Urinary bladder (tissue), 4 donors: ENCODE data around the gene ERICH4. TPM values are rescaled to one million over a fixed set of nuclear protein-coding genes. Genes with fewer than 3 reads are reported as not detected.

Experiments used
- DNase-seq: peaks from one replicate; pipeline ENCODE4 v3.0.0-alpha.2; 2015; ENCODE audit errors: extremely low spot score
- H3K27ac ChIP-seq: one replicate; pipeline ENCODE4 v1.5.1; 2013; ENCODE audit warnings: low read depth, mild to moderate bottlenecking, moderate library complexity
- H3K36me3 ChIP-seq: one replicate; pipeline ENCODE4 v1.6.1; 2013; ENCODE audit warnings: mild to moderate bottlenecking, moderate library complexity; ENCODE audit not compliant: insufficient read depth
- H3K4me1 ChIP-seq: one replicate; pipeline ENCODE4 v1.6.1; 2013; ENCODE audit warnings: mild to moderate bottlenecking, moderate library complexity; ENCODE audit not compliant: insufficient read depth
- H3K4me3 ChIP-seq: one replicate; pipeline ENCODE4 v1.5.1; 2013; ENCODE audit warnings: low read depth, low read length
- WGBS: extraction: QIAGEN DNeasy Blood & Tissue Kit; methylation state at CpG from one replicate; pipeline ENCODE4 v1.1.7; 2013; 5-methylcytosine and 5-hydroxymethylcytosine counted together
- polyA plus RNA-seq: library from polyadenylated mRNA; stranded (reverse); fragments of 200-250 nt; gene quantifications from one replicate; pipeline ENCODE4 v1.2.3, GENCODE V29; 2013
- total RNA-seq: library from RNA; depleted of rRNA; stranded (reverse); fragments of >200 nt; gene quantifications from one replicate; pipeline ENCODE4 v1.2.3, GENCODE V29; 2014
- donor health status: healthy with polysubstance abuse.
- donor health status: healthy.

Gene ERICH4
- total and polyA plus RNA-seq, 2 donors, result not detected

- WGBS, result 93% methylated on average over 12 of the region's 12 CpGs
- Histone ChIP-seq H3K36me3 (peaks cover 2% of the 10 kb centered on the region), H3K27ac (no peak overlapping the region), H3K4me1 (no peaks in the 10 kb centered on the region), H3K4me3 (no peak overlapping the region)
- no peak for DNase-seq
These were observed 20.0 kb upstream of the ERICH4 start for GRCh38 chr19:41422955-41423354.

DNA sequence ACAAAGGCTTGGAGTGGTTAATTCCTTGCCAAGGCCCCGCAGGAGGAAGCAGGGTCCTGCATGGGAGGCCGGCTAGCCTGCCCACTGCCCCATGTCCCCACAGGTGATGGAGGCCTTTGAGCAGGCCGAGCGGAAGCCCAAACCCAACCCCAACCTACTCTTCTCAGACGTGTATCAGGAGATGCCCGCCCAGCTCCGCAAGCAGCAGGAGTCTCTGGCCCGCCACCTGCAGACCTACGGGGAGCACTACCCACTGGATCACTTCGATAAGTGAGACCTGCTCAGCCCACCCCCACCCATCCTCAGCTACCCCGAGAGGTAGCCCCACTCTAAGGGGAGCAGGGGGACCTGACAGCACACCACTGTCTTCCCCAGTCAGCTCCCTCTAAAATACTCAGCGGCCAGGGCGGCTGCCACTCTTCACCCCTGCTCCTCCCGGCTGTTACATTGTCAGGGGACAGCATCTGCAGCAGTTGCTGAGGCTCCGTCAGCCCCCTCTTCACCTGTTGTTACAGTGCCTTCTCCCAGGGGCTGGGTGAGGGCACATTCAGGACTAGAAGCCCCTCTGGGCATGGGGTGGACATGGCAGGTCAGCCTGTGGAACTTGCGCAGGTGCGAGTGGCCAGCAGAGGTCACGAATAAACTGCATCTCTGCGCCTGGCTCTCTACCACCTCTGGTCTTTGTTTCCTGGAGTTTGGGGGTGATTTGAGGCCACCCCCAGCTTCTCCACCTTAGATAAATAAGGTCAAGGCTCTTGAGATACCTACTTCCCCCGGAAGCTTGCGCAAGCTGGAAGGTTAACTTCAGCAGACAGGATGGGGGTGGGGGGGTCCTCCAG lies 18.4 kb upstream of the ERICH4 start:
- H3K27ac ChIP-seq, result no peak overlapping the region
- H3K4me1 ChIP-seq, result no peaks in the 10 kb centered on the region
- no peak for DNase-seq
- WGBS, result 87% methylated on average over 21 of the region's 21 CpGs
- peaks cover 2% of the 10 kb centered on the region for H3K36me3 ChIP-seq
- no peak overlapping the region for H3K4me3 ChIP-seq

- Histone ChIP-seq H3K4me1 (no peaks in the 10 kb centered on the region), H3K36me3 (peaks cover 2% of the 10 kb centered on the region), H3K27ac (no peak overlapping the region), H3K4me3 (no peak overlapping the region)
- DNase-seq, result no peak
- WGBS, result 91% methylated on average over 28 of the region's 28 CpGs
These were observed 17.5 kb upstream of the ERICH4 start for GRCh38 chr19:41425174-41426115.

GRCh38 chr19:41426116-41426841 lies 16.7 kb upstream of the ERICH4 start:
- no peak for DNase-seq
- Histone ChIP-seq H3K4me1 (no peaks in the 10 kb centered on the region), H3K36me3 (peaks cover 2% of the 10 kb centered on the region), H3K27ac (no peak overlapping the region), H3K4me3 (peak overlapping the region; percentile 35)
- WGBS, result 78% methylated on average over 36 of the region's 36 CpGs

DNA sequence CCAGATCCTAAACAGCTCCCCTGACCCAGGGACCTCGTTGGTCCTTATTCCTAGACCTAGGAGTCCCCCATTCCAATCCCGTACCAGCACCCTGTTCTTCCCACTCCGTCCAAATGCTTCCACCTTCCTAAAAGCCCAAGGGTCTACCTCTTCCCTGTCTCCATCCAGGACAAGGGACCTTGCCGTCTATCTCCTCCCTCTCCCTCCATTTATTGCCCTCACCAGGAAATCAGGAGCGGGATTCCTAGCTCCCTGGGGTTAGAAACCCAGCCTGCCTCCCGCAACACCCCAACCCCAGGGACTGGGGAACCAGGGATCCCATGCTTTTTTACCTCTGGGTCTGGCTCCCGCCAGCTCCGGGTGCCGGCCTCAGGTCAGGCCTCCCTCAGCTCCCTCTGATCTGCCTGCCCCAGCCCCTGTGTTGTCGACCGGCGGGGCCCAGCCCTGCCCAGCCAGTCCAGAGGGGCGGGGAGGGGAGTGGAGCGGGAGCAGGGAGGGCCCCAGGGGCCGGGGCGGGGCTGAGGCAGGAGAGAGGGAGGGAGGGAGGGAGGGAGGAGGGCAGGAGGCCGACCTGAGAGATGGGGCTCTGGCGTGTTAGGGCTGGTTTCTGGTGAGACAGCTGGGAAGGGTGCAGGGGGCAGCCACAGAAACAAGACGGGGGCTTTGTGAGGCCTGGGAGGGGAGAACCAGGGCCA lies 15.9 kb upstream of the ERICH4 start, which contains the start of gene B3GNT8:
Gene B3GNT8 (minus strand): TSS at position 423 of the 695 bp plus-strand sequence. CDS start 596 bp downstream, outside the sequence.
- peak; percentile 66 for DNase-seq
- Histone ChIP-seq H3K36me3 (peaks cover 2% of the 10 kb centered on the region), H3K4me3 (peak within 1 kb of the TSS; percentile 35), H3K27ac (peak within 1 kb of the TSS; percentile 88), H3K4me1 (no peaks in the 10 kb centered on the region)
- WGBS, result 9% methylated on average over 19 of the region's 19 CpGs

DNA sequence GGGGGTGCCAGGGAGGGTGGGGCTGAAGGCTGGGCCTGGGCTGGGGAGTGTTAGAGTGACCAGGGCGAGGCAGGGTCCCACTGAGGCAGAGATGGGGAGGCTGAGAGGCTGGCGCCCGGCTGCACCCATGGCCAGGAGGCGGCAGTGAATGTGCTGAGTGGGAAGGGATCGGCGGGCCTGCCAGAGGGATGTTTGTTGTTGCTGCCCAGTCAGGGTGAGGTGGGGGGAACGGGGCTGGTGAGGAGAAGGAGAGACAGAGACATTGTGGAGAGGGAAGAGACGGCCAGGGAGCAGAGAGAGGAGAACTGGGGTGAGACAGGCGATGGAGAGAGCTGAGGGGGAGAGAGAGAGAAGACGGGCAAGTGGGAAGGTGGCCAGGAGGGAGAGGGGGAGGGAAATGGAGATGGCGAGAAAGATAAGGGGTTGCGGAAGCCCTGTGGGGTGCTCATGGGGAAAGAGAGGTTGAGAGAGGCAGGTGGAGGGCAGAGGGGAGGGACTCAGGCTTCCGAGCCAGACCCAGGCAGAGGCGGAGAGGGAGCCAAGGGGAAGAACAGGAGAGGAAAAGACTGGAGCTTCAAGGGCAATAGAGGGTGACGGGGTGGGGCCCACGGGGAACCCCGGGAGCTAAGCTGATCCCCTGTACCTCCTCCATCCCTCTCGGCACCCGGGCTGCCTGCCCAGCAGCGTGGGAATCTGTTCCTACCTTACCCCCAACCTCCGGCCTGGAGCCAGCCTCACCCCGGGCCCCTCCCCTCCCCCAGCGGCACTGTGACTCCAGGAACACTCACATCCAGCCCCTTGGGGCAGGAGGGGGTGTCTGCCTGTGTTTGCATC lies 15.1 kb upstream of the ERICH4 start:
- Histone ChIP-seq H3K4me1 (no peaks in the 10 kb centered on the region), H3K36me3 (peaks cover 2% of the 10 kb centered on the region), H3K4me3 (peak overlapping the region; percentile 35), H3K27ac (peak overlapping the region; percentile 88)
- WGBS, result 4% methylated on average over 23 of the region's 23 CpGs
- no peak for DNase-seq

DNA sequence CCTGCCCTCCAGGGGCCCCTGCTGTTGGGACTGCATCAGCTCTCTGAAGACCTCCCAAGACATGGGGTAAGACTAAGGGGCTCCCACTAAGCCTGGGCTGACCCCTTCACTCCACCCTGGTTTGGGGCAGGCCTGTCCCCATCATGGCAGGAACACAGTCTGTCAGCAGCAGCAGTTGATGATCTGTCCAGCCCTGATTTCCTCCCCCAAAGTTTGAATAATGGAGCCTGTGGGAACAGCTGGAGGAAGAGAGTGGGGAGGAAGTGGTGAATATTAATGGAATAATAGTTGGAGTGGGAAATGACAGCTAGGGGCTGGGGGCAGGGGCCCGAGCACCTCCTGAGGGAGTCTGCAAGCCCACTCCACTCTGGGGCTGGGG lies 14.5 kb upstream of the ERICH4 start:
- Histone ChIP-seq H3K36me3 (peaks cover 6% of the 10 kb centered on the region), H3K4me1 (no peaks in the 10 kb centered on the region), H3K27ac (peak overlapping the region; percentile 88), H3K4me3 (no peak overlapping the region)
- no peak for DNase-seq
- 59% methylated on average over 1 of the region's 1 CpG for WGBS

DNA sequence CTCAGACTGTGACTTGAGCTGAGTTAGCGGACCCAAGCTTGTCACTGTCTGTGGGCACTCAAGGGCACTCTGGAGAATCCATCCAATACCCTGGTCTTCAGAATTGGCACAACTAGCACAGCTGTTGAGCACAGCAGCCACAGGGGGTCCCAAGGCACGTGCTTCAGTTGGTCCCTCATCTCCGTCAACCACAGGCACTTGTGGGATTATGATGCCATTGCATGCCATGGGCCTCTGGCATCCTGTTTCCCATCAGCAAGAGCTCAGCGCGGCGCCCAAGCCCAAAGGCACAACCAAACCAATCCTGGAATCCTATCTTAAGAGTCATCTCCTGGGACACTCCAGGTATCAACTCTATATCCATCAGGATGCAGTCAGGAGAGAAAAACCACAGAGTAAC lies 12.0 kb upstream of the ERICH4 start:
- no peaks in the 10 kb centered on the region for H3K4me1 ChIP-seq
- H3K27ac ChIP-seq, result no peak overlapping the region
- H3K4me3 ChIP-seq, result no peak overlapping the region
- 91% methylated on average over 6 of the region's 6 CpGs for WGBS
- DNase-seq, result no peak
- peaks cover 3% of the 10 kb centered on the region for H3K36me3 ChIP-seq

GRCh38 chr19:41431426-41432386 lies 11.2 kb upstream of the ERICH4 start:
- DNase-seq, result no peak
- 69% methylated on average over 23 of the region's 23 CpGs for WGBS

GRCh38 chr19:41433171-41433570 lies 9.8 kb upstream of the ERICH4 start:
- no peak overlapping the region for H3K27ac ChIP-seq
- peaks cover 3% of the 10 kb centered on the region for H3K36me3 ChIP-seq
- 91% methylated on average over 18 of the region's 18 CpGs for WGBS

More at GRCh38 chr19:41431426-41432386, 11.2 kb upstream of the ERICH4 start:
- peaks cover 3% of the 10 kb centered on the region for H3K36me3 ChIP-seq
- H3K27ac ChIP-seq, result no peak overlapping the region
- no peak overlapping the region for H3K4me3 ChIP-seq
- no peaks in the 10 kb centered on the region for H3K4me1 ChIP-seq

GRCh38 chr19:41434450-41434849 lies 8.5 kb upstream of the ERICH4 start:
- peaks cover 3% of the 10 kb centered on the region for H3K36me3 ChIP-seq

More at GRCh38 chr19:41433171-41433570, 9.8 kb upstream of the ERICH4 start:
- Histone ChIP-seq H3K4me3 (no peak overlapping the region), H3K4me1 (no peaks in the 10 kb centered on the region)
- DNase-seq, result no peak

More at GRCh38 chr19:41434450-41434849, 8.5 kb upstream of the ERICH4 start:
- Histone ChIP-seq H3K4me1 (no peaks in the 10 kb centered on the region), H3K4me3 (no peak overlapping the region), H3K27ac (no peak overlapping the region)
- WGBS, result 82% methylated on average over 5 of the region's 5 CpGs
- DNase-seq, result no peak
